Neural progenitor cell (in vitro differentiated cells): ENCODE measurements around the gene METTL17. TPM values are rescaled to one million over a fixed set of nuclear protein-coding genes. Genes with fewer than 3 reads are reported as not detected.

Source experiments
- DNase-seq: peaks from one replicate; pipeline ENCODE4 v3.0.0-alpha.2; 2016; ENCODE audit warnings: low spot score
- H2AFZ ChIP-seq: fragments of 200-600 bp; sonication (generic); replicated peaks from 2 replicates; pipeline ENCODE4 v1.6.1; 2016; ENCODE audit warnings: antibody characterized with exemption
- H3F3A ChIP-seq: fragments of 200-600 bp; sonication (generic); 2 replicates; pipeline ENCODE4 v1.6.1; 2016; ENCODE audit warnings: antibody characterized with exemption, low read depth
- H3K27ac ChIP-seq: fragments of 200-600 bp; sonication (generic); 2 replicates; pipeline ENCODE4 v1.5.1; 2016; ENCODE audit warnings: mild to moderate bottlenecking
- H3K27me3 ChIP-seq: fragments of 200-600 bp; sonication (generic); 2 replicates; pipeline ENCODE4 v1.6.1; 2016; ENCODE audit warnings: mild to moderate bottlenecking, moderate library complexity
- H3K36me3 ChIP-seq: fragments of 200-600 bp; sonication (generic); 2 replicates; pipeline ENCODE4 v1.5.1; 2016
- H3K4me1 ChIP-seq: fragments of 200-600 bp; sonication (generic); 2 replicates; pipeline ENCODE4 v1.6.1; 2016; ENCODE audit warnings: mixed run types
- H3K4me2 ChIP-seq: fragments of 200-600 bp; sonication (generic); 2 replicates; pipeline ENCODE4 v1.6.1; 2016
- H3K4me3 ChIP-seq: fragments of 200-600 bp; sonication (generic); 2 replicates; pipeline ENCODE4 v1.5.1; 2016
- H3K79me2 ChIP-seq: fragments of 200-600 bp; sonication (generic); 2 replicates; pipeline ENCODE4 v1.6.1; 2016; ENCODE audit warnings: low read depth
- H3K9ac ChIP-seq: fragments of 200-600 bp; sonication (generic); 2 replicates; pipeline ENCODE4 v1.6.1; 2016
- H3K9me3 ChIP-seq: fragments of 200-600 bp; sonication (generic); 2 replicates; pipeline ENCODE4 v1.5.1; 2016; ENCODE audit warnings: low read depth
- H4K20me1 ChIP-seq: fragments of 200-600 bp; sonication (generic); 2 replicates; pipeline ENCODE4 v1.6.1; 2016; ENCODE audit warnings: low read depth
- H3K27ac Mint-ChIP-seq: 3 replicates; pipeline ENCODE4 v1.8.0; 2021; ENCODE audit warnings: mixed read lengths
- H3K27me3 Mint-ChIP-seq: 2 replicates; pipeline ENCODE4 v1.8.0; 2022; ENCODE audit warnings: low read depth, mild to moderate bottlenecking, inconsistent platforms, moderate library complexity, mixed read lengths; ENCODE audit not compliant: insufficient read depth
- H3K36me3 Mint-ChIP-seq: 3 replicates; pipeline ENCODE4 v1.8.0; 2021; ENCODE audit warnings: mixed read lengths
- H3K4me1 Mint-ChIP-seq: 3 replicates; pipeline ENCODE4 v1.8.0; 2021; ENCODE audit warnings: mixed read lengths
- H3K4me3 Mint-ChIP-seq: 3 replicates; pipeline ENCODE4 v1.8.0; 2021; ENCODE audit warnings: mild to moderate bottlenecking, moderate library complexity, mixed read lengths
- H3K9me3 Mint-ChIP-seq: 3 replicates; pipeline ENCODE4 v1.8.0; 2020; ENCODE audit warnings: mixed read lengths
- CTCF ChIP-seq: fragments of 200-600 bp; sonication (generic); IDR thresholded peaks from 2 replicates; pipeline ENCODE4 v1.5.1; 2017; ENCODE audit warnings: antibody characterized with exemption, mild to moderate bottlenecking
- EZH2 ChIP-seq: fragments of 200-600 bp; sonication (generic); IDR thresholded peaks from 2 replicates; pipeline ENCODE4 v1.6.1; 2017; ENCODE audit warnings: antibody characterized with exemption, mild to moderate bottlenecking, moderate library complexity
- EZH2phosphoT487 ChIP-seq: fragments of 200-600 bp; sonication (generic); IDR thresholded peaks from 2 replicates; pipeline ENCODE4 v1.6.1; 2017; ENCODE audit warnings: antibody characterized with exemption
- microRNA-seq: library from miRNA; unstranded; fragments of <30 nt; microRNA quantifications from one replicate; pipeline ENCODE4, GENCODE V29; 2016
- small RNA-seq: library from RNA; depleted of rRNA; stranded (forward); fragments of <200 nt; gene quantifications from one replicate; pipeline ENCODE3, GENCODE V24; 2015
- total RNA-seq: library from RNA; depleted of rRNA; stranded (reverse); fragments of >200 nt; gene quantifications from 2 replicates; pipeline ENCODE4 v1.2.3, GENCODE V29; 2015; ENCODE audit warnings: low replicate concordance

The METTL17 gene
- total RNA-seq, 1 donor from 2014 or later = 126 TPM

- no peak for TF ChIP-seq CTCF
- no peak for TF ChIP-seq EZH2phosphoT487
- TF ChIP-seq EZH2 = no peak
- H3K4me1 Mint-ChIP-seq = peaks cover 14% of the 10 kb centered on the region
- no peak overlapping the region for H3K4me2 ChIP-seq
- H3K9me3 Mint-ChIP-seq = no peaks in the 10 kb centered on the region
- H2AFZ ChIP-seq = no peak overlapping the region
- no peak overlapping the region for H3K27ac ChIP-seq
- peaks cover 6% of the 10 kb centered on the region for H3K27me3 Mint-ChIP-seq
- H3K79me2 ChIP-seq = no peaks in the 10 kb centered on the region
- no peak overlapping the region for H3K9ac ChIP-seq
- H3F3A ChIP-seq = no peaks in the 10 kb centered on the region
- H3K4me3 ChIP-seq = no peak overlapping the region
- no peak for DNase-seq
- no peaks in the 10 kb centered on the region for H3K9me3 ChIP-seq
- no peak overlapping the region for H3K4me3 Mint-ChIP-seq
- no peaks in the 10 kb centered on the region for H3K36me3 Mint-ChIP-seq
- H3K4me1 ChIP-seq = peaks cover 11% of the 10 kb centered on the region
- H3K27me3 ChIP-seq = peaks cover 10% of the 10 kb centered on the region
- H3K27ac Mint-ChIP-seq = no peak overlapping the region
- no peaks in the 10 kb centered on the region for H3K36me3 ChIP-seq
- H4K20me1 ChIP-seq = no peaks in the 10 kb centered on the region
Measured at GRCh38 chr14:21043387-21043973, 53.7 kb downstream of the METTL17 start.

DNA sequence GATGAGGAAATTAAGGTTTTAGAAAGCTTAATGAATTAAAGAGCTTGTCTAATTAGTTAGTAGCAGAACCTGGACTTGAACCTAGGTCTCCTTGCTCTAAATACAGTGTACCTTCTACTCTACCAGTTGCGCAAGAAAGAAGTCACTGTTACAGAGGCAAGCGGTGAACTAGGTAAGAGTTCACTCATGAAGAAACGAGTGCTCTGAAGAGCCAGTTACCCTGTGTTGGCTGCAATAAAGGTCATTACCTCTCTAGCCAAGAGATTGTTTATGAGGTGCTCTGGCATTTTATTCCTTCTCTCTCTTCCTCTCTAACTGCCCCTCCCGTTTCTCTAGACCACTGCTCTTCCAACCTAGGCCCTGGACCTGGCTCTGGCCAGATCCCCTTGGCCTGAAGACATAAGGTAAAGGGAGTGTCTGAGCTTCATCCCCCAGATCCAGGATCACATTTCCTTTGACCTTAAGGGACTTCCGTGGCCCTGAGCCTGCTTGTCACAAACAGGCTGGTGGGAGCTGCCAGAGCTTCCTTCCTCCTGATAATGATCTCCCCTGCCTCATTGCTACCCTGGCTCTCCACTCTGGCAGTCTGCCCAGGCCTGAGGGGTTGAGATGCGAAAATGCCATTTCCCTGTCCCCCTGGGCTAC, 54.3 kb downstream of the METTL17 start:
- H3K36me3 Mint-ChIP-seq = no peaks in the 10 kb centered on the region
- TF ChIP-seq EZH2phosphoT487 (no peak), CTCF (no peak), EZH2 (no peak)

More for the DNA sequence above, 54.3 kb downstream of the METTL17 start:
- Histone ChIP-seq H3K4me1 (peaks cover 5% of the 10 kb centered on the region), H3K4me3 (no peak overlapping the region), H2AFZ (no peak overlapping the region), H3K79me2 (no peaks in the 10 kb centered on the region), H3K27ac (no peak overlapping the region), H3K27me3 (peaks cover 10% of the 10 kb centered on the region), H3K9me3 (no peaks in the 10 kb centered on the region), H3F3A (no peaks in the 10 kb centered on the region), H3K4me2 (no peak overlapping the region), H4K20me1 (no peaks in the 10 kb centered on the region), H3K9ac (no peak overlapping the region), H3K36me3 (no peaks in the 10 kb centered on the region)
- H3K4me1 Mint-ChIP-seq = peaks cover 14% of the 10 kb centered on the region
- DNase-seq = no peak
- peaks cover 6% of the 10 kb centered on the region for H3K27me3 Mint-ChIP-seq
- no peak overlapping the region for H3K27ac Mint-ChIP-seq
- H3K4me3 Mint-ChIP-seq = no peak overlapping the region
- no peaks in the 10 kb centered on the region for H3K9me3 Mint-ChIP-seq

Small RNAs within 50 kb of the gene (microRNA-seq; reads per million reads assigned to microRNA genes)
- gene MIR6717 = not detected

Small RNAs within 50 kb of the gene (small RNA-seq; reads per million reads assigned to genes)
- gene RN7SL189P = not detected

Other genes starting within 250 kb of the METTL17 start
- gene EDDM3A, start 244.1 kb upstream of the METTL17 start, total RNA-seq = not detected in 2 replicates
- not detected in 2 replicates for gene EDDM3B, start 221.6 kb upstream of the METTL17 start, total RNA-seq
- gene RNASE6, start 208.7 kb upstream of the METTL17 start, total RNA-seq = not detected in 2 replicates
- gene RNASE1, start 187.1 kb upstream of the METTL17 start, total RNA-seq = 5.7 TPM in 1 of 2 replicates, not detected in the other
- not detected in 2 replicates for gene RNASE3, start 98.6 kb upstream of the METTL17 start, total RNA-seq
- not detected in 2 replicates for gene RNASE2, start 34.5 kb upstream of the METTL17 start, total RNA-seq
- gene SLC39A2, start 9.3 kb downstream of the METTL17 start, total RNA-seq = not detected in 2 replicates
- 1.3 and 2.0 TPM in 2 replicates for gene NDRG2, start 35.1 kb downstream of the METTL17 start, total RNA-seq
- not detected in 2 replicates for gene TPPP2, start 40.2 kb downstream of the METTL17 start, total RNA-seq
- gene RNASE13, start 44.8 kb downstream of the METTL17 start, total RNA-seq = 0.12 TPM in 1 of 2 replicates, not detected in the other
- not detected in 2 replicates for gene RNASE7, start 52.4 kb downstream of the METTL17 start, total RNA-seq
- gene RNASE8, start 67.8 kb downstream of the METTL17 start, total RNA-seq = not detected in 2 replicates
- 15.0 and 46.0 TPM in 2 replicates for gene ARHGEF40, start 80.3 kb downstream of the METTL17 start, total RNA-seq
- gene ZNF219, start 108.7 kb downstream of the METTL17 start, total RNA-seq = 46.2 and 231 TPM in 2 replicates
- 0.22 and 1.3 TPM in 2 replicates for gene TMEM253, start 111.1 kb downstream of the METTL17 start, total RNA-seq
- under 0.01 TPM in 1 of 2 replicates, not detected in the other for gene OR5AU1, start 166.1 kb downstream of the METTL17 start, total RNA-seq